HCT116 (cell line): ENCODE data around the gene TTLL7. TPM values are rescaled to one million over a fixed set of nuclear protein-coding genes. Genes with fewer than 3 reads are reported as not detected.

Source experiments
- ATAC-seq: fragments of 200-7000 bp; cut with Tn5 transposase; 2 replicates; pipeline ENCODE4 v1.9.1; 2020; ENCODE audit warnings: mild to moderate bottlenecking, moderate library complexity
- BruUV-seq: library from RNA; stranded (reverse); fragments of 400-500 nt; replicated peaks from 2 replicates; lab custom pipeline; 2021; lab: Mats Ljungman, UMichigan
- CTCF ChIA-PET: fragments of 300-600 bp; sonication (Branson Sonifier 250); formaldehyde crosslinking; loops from one replicate; lab custom pipeline; 2021; ENCODE audit warnings: antibody characterized with exemption; lab: Charles Lee
- POLR2A ChIA-PET: fragments of 300-600, 350-600 bp; sonication (Branson Sonifier 250); formaldehyde crosslinking; loops from one replicate; lab custom pipeline; 2021; ENCODE audit warnings: antibody characterized with exemption; lab: Charles Lee
- RAD21 ChIA-PET, 2 experiments: fragments of 300-600 bp; sonication (Branson Sonifier 250); formaldehyde crosslinking; loops; one replicate each; lab custom pipeline; 2023; ENCODE audit warnings: low total read pairs in 2 of 2; ENCODE audit not compliant: uncharacterized antibody in 2 of 2, unreplicated experiment in 2 of 2, low non-redundant PET in 1 of 2; lab: Charles Lee
- DNase-seq: peaks from one replicate; pipeline ENCODE4 v3.0.0-alpha.2; 2010; ENCODE audit warnings: low read depth, low spot score
- H2AFZ ChIP-seq: fragments of 200-600 bp; shearing (Covaris generic), sonication (generic); 2 replicates; pipeline ENCODE4 v1.6.1; 2017; ENCODE audit warnings: low read depth, mixed run types, mixed read lengths, antibody characterized with exemption, low read length; ENCODE audit not compliant: poor library complexity, severe bottlenecking
- H3K27ac ChIP-seq: 2 replicates; pipeline ENCODE4 v1.5.1; 2012; ENCODE audit warnings: low read depth, low read length
- H3K27me3 ChIP-seq: fragments of 200-600 bp; sonication (generic); 2 replicates; pipeline ENCODE4 v1.6.1; 2016; ENCODE audit warnings: mixed run types, low read length, mixed read lengths; ENCODE audit not compliant: insufficient read depth
- H3K36me3 ChIP-seq, 2 experiments: fragments of 200-500 bp in 1 of 2; fragments of 200-600 bp in 1 of 2; sonication (Bioruptor generic) in 1 of 2; sonication (generic) in 1 of 2; 2 replicates each; pipeline versions ENCODE4 v1.5.1 to v1.6.1; 2014 to 2016; ENCODE audit warnings: low read length in 2 of 2, inconsistent platforms in 1 of 2, mixed read lengths in 1 of 2, mixed run types in 1 of 2; ENCODE audit not compliant: insufficient read depth in 2 of 2, control insufficient read depth in 1 of 2
- H3K4me1 ChIP-seq, 2 experiments: fragments of 200-600 bp in 1 of 2; sonication (generic) in 1 of 2; 2 replicates each; pipeline versions ENCODE4 v1.5.1 to v1.6.1; 2012 to 2017; ENCODE audit warnings: low read length in 2 of 2, inconsistent platforms in 1 of 2, mild to moderate bottlenecking in 1 of 2, mixed read lengths in 1 of 2, mixed run types in 1 of 2, moderate library complexity in 1 of 2; ENCODE audit not compliant: insufficient read depth in 2 of 2, control insufficient read depth in 1 of 2
- H3K4me2 ChIP-seq: fragments of 200-600 bp; sonication (generic); 2 replicates; pipeline ENCODE4 v1.6.1; 2017; ENCODE audit warnings: mixed run types, low read length, mixed read lengths
- H3K4me3 ChIP-seq, 2 experiments: fragments of 200-600 bp in 1 of 2; sonication (generic) in 1 of 2; replicated peaks in 1 of 2; 2 replicates each; pipeline ENCODE4 v1.5.1; 2011 to 2016; ENCODE audit warnings: low read length in 2 of 2, control low read depth in 1 of 2, low read depth in 1 of 2, mild to moderate bottlenecking in 1 of 2, mixed read lengths in 1 of 2, mixed run types in 1 of 2
- H3K79me2 ChIP-seq: fragments of 200-600 bp; sonication (generic); 2 replicates; pipeline ENCODE4 v1.6.1; 2017; ENCODE audit warnings: mild to moderate bottlenecking, mixed run types, low read length, moderate library complexity, mixed read lengths; ENCODE audit not compliant: insufficient read depth
- H3K9ac ChIP-seq: fragments of 200-600 bp; sonication (generic); 2 replicates; pipeline ENCODE4 v1.6.1; 2016; ENCODE audit warnings: low read length, mixed read lengths
- H3K9me2 ChIP-seq: fragments of 200-600 bp; sonication (generic), shearing (Covaris generic); 2 replicates; pipeline ENCODE4 v1.6.1; 2017; ENCODE audit warnings: mixed run types, mild to moderate bottlenecking, moderate library complexity; ENCODE audit not compliant: insufficient read depth
- H3K9me3 ChIP-seq, 2 experiments: fragments of 200-500 bp in 1 of 2; fragments of 200-600 bp in 1 of 2; sonication (Bioruptor generic) in 1 of 2; sonication (generic) in 1 of 2; 2 replicates each; pipeline ENCODE4 v1.6.1; 2014 to 2017; ENCODE audit warnings: low read length in 2 of 2, mixed read lengths in 2 of 2, inconsistent platforms in 1 of 2, low read depth in 1 of 2, mild to moderate bottlenecking in 1 of 2, mixed run types in 1 of 2, moderate library complexity in 1 of 2; ENCODE audit not compliant: control insufficient read depth in 1 of 2, insufficient read depth in 1 of 2
- H4K20me1 ChIP-seq: fragments of 200-600 bp; sonication (generic), shearing (Covaris generic); 2 replicates; pipeline ENCODE4 v1.6.1; 2017; ENCODE audit warnings: mixed run types, mild to moderate bottlenecking, moderate library complexity; ENCODE audit not compliant: insufficient read depth
- ATF3 ChIP-seq: IDR thresholded peaks from 2 replicates; pipeline ENCODE4 v1.6.1; 2012
- CEBPB ChIP-seq: IDR thresholded peaks from 2 replicates; pipeline ENCODE4 v1.6.1; 2012; ENCODE audit warnings: low read depth
- EGR1 ChIP-seq: IDR thresholded peaks from 2 replicates; pipeline ENCODE4 v1.6.1; 2012; ENCODE audit warnings: low read depth
- ELF1 ChIP-seq: IDR thresholded peaks from 2 replicates; pipeline ENCODE4 v1.6.1; 2012; ENCODE audit warnings: low read depth, borderline replicate concordance
- EZH2 ChIP-seq: fragments of 200-600 bp; sonication (generic); IDR thresholded peaks from 2 replicates; pipeline ENCODE4 v1.6.1; 2017; ENCODE audit warnings: antibody characterized with exemption, mixed run types
- EZH2phosphoT487 ChIP-seq: fragments of 200-600 bp; IDR thresholded peaks from 2 replicates; pipeline ENCODE4 v1.6.1; 2018; ENCODE audit warnings: antibody characterized with exemption, borderline replicate concordance
- FOSL1 ChIP-seq: IDR thresholded peaks from 2 replicates; pipeline ENCODE4 v1.6.1; 2012; ENCODE audit warnings: low read depth
- JUND ChIP-seq: IDR thresholded peaks from 2 replicates; pipeline ENCODE4 v1.6.1; 2012
- MAX ChIP-seq: IDR thresholded peaks from 2 replicates; pipeline ENCODE4 v1.6.1; 2012
- POLR2A ChIP-seq: IDR thresholded peaks from 2 replicates; pipeline ENCODE4 v1.7.0; 2011; ENCODE audit warnings: borderline replicate concordance; ENCODE audit not compliant: insufficient read depth, insufficient read length; ENCODE audit errors: extremely low read depth
- RAD21 ChIP-seq: IDR thresholded peaks from 2 replicates; pipeline ENCODE4 v1.6.1; 2012; ENCODE audit warnings: low read depth, mild to moderate bottlenecking
- SIN3A ChIP-seq: IDR thresholded peaks from 2 replicates; pipeline ENCODE4 v1.6.1; 2012; ENCODE audit warnings: low read depth
- SP1 ChIP-seq: IDR thresholded peaks from 2 replicates; pipeline ENCODE4 v1.6.1; 2012; ENCODE audit warnings: low read depth
- SRF ChIP-seq: IDR thresholded peaks from 2 replicates; pipeline ENCODE4 v1.6.1; 2012; ENCODE audit warnings: low read depth
- TCF7L2 ChIP-seq: IDR thresholded peaks from 2 replicates; pipeline ENCODE4 v1.7.0; 2011; ENCODE audit warnings: borderline replicate concordance, inconsistent platforms; ENCODE audit not compliant: insufficient read depth, insufficient read length; ENCODE audit errors: extremely low read depth
- ZFX ChIP-seq: fragments of 450-650 bp; IDR thresholded peaks from 2 replicates; pipeline ENCODE4 v1.6.1; 2017
- ZNF274 ChIP-seq: fragments of 200-500 bp; sonication (Bioruptor generic); IDR thresholded peaks from 2 replicates; pipeline ENCODE4 v1.6.1; 2014; ENCODE audit warnings: mild to moderate bottlenecking, low read depth, low read length, inconsistent platforms
- intact Hi-C: fragments of 100-400 bp; cut with micrococcal nuclease; formaldehyde crosslinking; loops from 2 replicates; pipeline ENCODE4 v1.10.0; 2022
- total RNA-seq: library from RNA; stranded (reverse); gene quantifications from one replicate; pipeline ENCODE4 v1.2.1, GENCODE V29; 2021; ENCODE audit not compliant: unreplicated experiment
- TF ChIP-seq, protein P1 (sequence below): IDR thresholded peaks from 2 replicates; pipeline ENCODE4 v1.6.1; 2011; ENCODE audit warnings: mild to moderate bottlenecking, low read length, moderate library complexity; ENCODE audit not compliant: insufficient replicate concordance; ENCODE audit errors: extremely low read depth

Gene TTLL7
- total RNA-seq, 1 experiment from 2014 or later: 21.2 TPM

DNA sequence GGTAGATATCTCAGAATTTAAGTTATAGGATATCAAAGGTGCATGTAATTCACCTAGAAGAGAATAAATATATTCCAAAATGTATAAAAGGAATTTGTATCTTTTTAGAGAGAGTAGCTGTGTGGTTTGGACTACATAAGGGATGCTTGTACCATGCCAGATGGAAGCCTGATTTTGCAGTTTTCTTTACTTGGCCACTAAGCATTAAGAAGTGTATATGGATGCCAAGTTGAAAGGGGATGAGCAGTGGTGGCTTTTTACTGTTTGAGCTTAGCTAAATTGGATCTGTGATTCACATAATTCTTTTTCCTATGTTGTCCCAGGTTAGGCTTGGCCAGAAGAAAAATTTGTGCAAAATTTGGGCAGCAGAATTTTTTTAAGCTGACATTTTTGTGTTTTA, 43.5 kb upstream of the TTLL7 start:
- no peaks in the 10 kb centered on the region for H3K36me3 ChIP-seq

More for the DNA sequence above, 43.5 kb upstream of the TTLL7 start:
- CTCF ChIA-PET: no interaction called here
- DNase-seq (no peak), ATAC-seq (no peak)
- no peak overlapping the region for H2AFZ ChIP-seq
- no peaks in the 10 kb centered on the region for H3K79me2 ChIP-seq
- no peaks in the 10 kb centered on the region for H4K20me1 ChIP-seq
- H3K9me2 ChIP-seq: no peaks in the 10 kb centered on the region
- H3K4me1 ChIP-seq: no peaks in the 10 kb centered on the region
- H3K27me3 ChIP-seq: no peaks in the 10 kb centered on the region
- H3K27ac ChIP-seq: no peak overlapping the region
- no peak overlapping the region for H3K4me2 ChIP-seq
- BruUV-seq: no TSS peak
- no peak overlapping the region for H3K9ac ChIP-seq
- intact Hi-C loops: no loop called here
- no peaks in the 10 kb centered on the region for H3K9me3 ChIP-seq
- TF ChIP-seq SP1 (no peak), SRF (no peak), EZH2 (no peak), FOSL1 (no peak), ATF3 (no peak), POLR2A (no peak), ZNF274 (no peak), CEBPB (no peak), RAD21 (no peak), TCF7L2 (no peak), JUND (no peak), EGR1 (no peak), ELF1 (no peak), MAX (no peak), EZH2phosphoT487 (no peak), SIN3A (no peak), ZFX (no peak)
- TF ChIP-seq, protein P1, sequence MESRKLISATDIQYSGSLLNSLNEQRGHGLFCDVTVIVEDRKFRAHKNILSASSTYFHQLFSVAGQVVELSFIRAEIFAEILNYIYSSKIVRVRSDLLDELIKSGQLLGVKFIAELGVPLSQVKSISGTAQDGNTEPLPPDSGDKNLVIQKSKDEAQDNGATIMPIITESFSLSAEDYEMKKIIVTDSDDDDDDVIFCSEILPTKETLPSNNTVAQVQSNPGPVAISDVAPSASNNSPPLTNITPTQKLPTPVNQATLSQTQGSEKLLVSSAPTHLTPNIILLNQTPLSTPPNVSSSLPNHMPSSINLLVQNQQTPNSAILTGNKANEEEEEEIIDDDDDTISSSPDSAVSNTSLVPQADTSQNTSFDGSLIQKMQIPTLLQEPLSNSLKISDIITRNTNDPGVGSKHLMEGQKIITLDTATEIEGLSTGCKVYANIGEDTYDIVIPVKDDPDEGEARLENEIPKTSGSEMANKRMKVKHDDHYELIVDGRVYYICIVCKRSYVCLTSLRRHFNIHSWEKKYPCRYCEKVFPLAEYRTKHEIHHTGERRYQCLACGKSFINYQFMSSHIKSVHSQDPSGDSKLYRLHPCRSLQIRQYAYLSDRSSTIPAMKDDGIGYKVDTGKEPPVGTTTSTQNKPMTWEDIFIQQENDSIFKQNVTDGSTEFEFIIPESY: no peak
- POLR2A ChIA-PET: no interaction called here
- RAD21 ChIA-PET: no interaction called here
- H3K4me3 ChIP-seq: no peak overlapping the region
